GM06990 (cell line): ENCODE results near the gene EPC1.

Experiments
- DNase-seq: peaks from one replicate; pipeline ENCODE4 v3.0.0-alpha.2; 2011; ENCODE audit not compliant: insufficient read length; ENCODE audit errors: extremely low read depth
- H3K27me3 ChIP-seq: replicated peaks from 2 replicates; pipeline ENCODE4 v1.6.0; 2011; ENCODE audit warnings: low read length; ENCODE audit not compliant: control insufficient read depth, insufficient read depth
- H3K36me3 ChIP-seq: 2 replicates; pipeline ENCODE4 v1.5.1; 2011; ENCODE audit warnings: low read length; ENCODE audit not compliant: control insufficient read depth, insufficient read depth
- H3K4me3 ChIP-seq: replicated peaks from 2 replicates; pipeline ENCODE4 v1.5.1; 2011; ENCODE audit warnings: low read depth, mild to moderate bottlenecking, control low read depth, low read length
- CTCF ChIP-seq: IDR thresholded peaks from 2 replicates; pipeline ENCODE4 v1.5.1; 2011; ENCODE audit warnings: low read length, control low read depth, mild to moderate bottlenecking, inconsistent platforms; ENCODE audit not compliant: insufficient read depth, poor library complexity, severe bottlenecking

The EPC1 gene

GRCh38 chr10:32293581-32293980 lies 53.4 kb downstream of the EPC1 start:
- DNase-seq = no peak
- Histone ChIP-seq H3K36me3 (no peaks in the 10 kb centered on the region; the same call in 1 of the 2 replicates), H3K4me3 (no peak overlapping the region), H3K27me3 (no peaks in the 10 kb centered on the region)
- no peak for TF ChIP-seq CTCF

- TF ChIP-seq CTCF = no peak
- DNase-seq = no peak
- H3K4me3 ChIP-seq = no peak overlapping the region
- H3K36me3 ChIP-seq = peaks cover 2% of the 10 kb centered on the region
- H3K27me3 ChIP-seq = no peaks in the 10 kb centered on the region
Observed at GRCh38 chr10:32279795-32280194, 67.2 kb downstream of the EPC1 start.

- peaks cover 11% of the 10 kb centered on the region for H3K36me3 ChIP-seq
- H3K27me3 ChIP-seq = no peaks in the 10 kb centered on the region
- no peak for TF ChIP-seq CTCF
- no peak overlapping the region for H3K4me3 ChIP-seq
- no peak for DNase-seq
Observed at GRCh38 chr10:32273336-32273735, 73.6 kb downstream of the EPC1 start.

- Histone ChIP-seq H3K4me3 (no peak overlapping the region), H3K36me3 (peaks cover 11% of the 10 kb centered on the region), H3K27me3 (no peaks in the 10 kb centered on the region)
- no peak for DNase-seq
- no peak for TF ChIP-seq CTCF
Observed at GRCh38 chr10:32271617-32272016, 75.3 kb downstream of the EPC1 start.

GRCh38 chr10:32269343-32270100 lies 77.4 kb downstream of the EPC1 start:
- Histone ChIP-seq H3K4me3 (no peak overlapping the region), H3K36me3 (peaks cover 11% of the 10 kb centered on the region), H3K27me3 (no peaks in the 10 kb centered on the region)
- no peak for DNase-seq
- TF ChIP-seq CTCF = no peak

- Histone ChIP-seq H3K27me3 (no peaks in the 10 kb centered on the region), H3K4me3 (no peak overlapping the region), H3K36me3 (peaks cover 11% of the 10 kb centered on the region)
- no peak for TF ChIP-seq CTCF
- DNase-seq = no peak
Observed at GRCh38 chr10:32268788-32269187, 78.2 kb downstream of the EPC1 start.
